T-helper 22 cell (primary cell): ENCODE measurements around the gene PRSS27.

Experiments
- DNase-seq: peaks from one replicate; pipeline ENCODE4 v3.0.0-alpha.2; 2020; ENCODE audit warnings: low read depth

Gene PRSS27

GRCh38 chr16:2751577-2752034 lies 31.6 kb upstream of the PRSS27 start:
- DNase-seq, result no peak

GRCh38 chr16:2749936-2750335 lies 29.9 kb upstream of the PRSS27 start:
- DNase-seq, result no peak

GRCh38 chr16:2749476-2749875 lies 29.5 kb upstream of the PRSS27 start:
- DNase-seq, result no peak

- DNase-seq, result no peak
Observed at GRCh38 chr16:2748757-2749455, 28.9 kb upstream of the PRSS27 start.

GRCh38 chr16:2745961-2746360 lies 25.9 kb upstream of the PRSS27 start:
- DNase-seq, result no peak

- no peak for DNase-seq
Observed at GRCh38 chr16:2745116-2745890, 25.3 kb upstream of the PRSS27 start.

- DNase-seq, result no peak
Observed at GRCh38 chr16:2744711-2745110, 24.7 kb upstream of the PRSS27 start.

- DNase-seq, result no peak
Observed at GRCh38 chr16:2743007-2743810, 23.2 kb upstream of the PRSS27 start.

GRCh38 chr16:2742323-2743006 lies 22.4 kb upstream of the PRSS27 start:
- DNase-seq, result no peak

- no peak for DNase-seq
Observed at GRCh38 chr16:2741168-2741567, 21.1 kb upstream of the PRSS27 start.

GRCh38 chr16:2740476-2740875 lies 20.5 kb upstream of the PRSS27 start:
- DNase-seq, result no peak

GRCh38 chr16:2739625-2740430 lies 19.8 kb upstream of the PRSS27 start:
- no peak for DNase-seq

GRCh38 chr16:2738615-2739014 lies 18.6 kb upstream of the PRSS27 start:
- no peak for DNase-seq

GRCh38 chr16:2737895-2738418 lies 17.9 kb upstream of the PRSS27 start:
- no peak for DNase-seq

GRCh38 chr16:2737238-2737605 lies 17.2 kb upstream of the PRSS27 start:
- DNase-seq, result no peak

- DNase-seq, result no peak
Observed at GRCh38 chr16:2736476-2737237, 16.6 kb upstream of the PRSS27 start.

GRCh38 chr16:2734844-2735515 lies 15.0 kb upstream of the PRSS27 start:
- no peak for DNase-seq

GRCh38 chr16:2728034-2728433 lies 8.0 kb upstream of the PRSS27 start:
- no peak for DNase-seq

- no peak for DNase-seq
Observed at GRCh38 chr16:2726923-2727322, 6.9 kb upstream of the PRSS27 start.
